Ascending aorta (tissue), 2 donors: ENCODE results near the gene MROH2A. TPM values are rescaled to one million over a fixed set of nuclear protein-coding genes. Genes with fewer than 3 reads are reported as not detected.
"Not testable (repeated sequence)": the region's sequence is repeated elsewhere in the genome, so short reads cannot be mapped to it uniquely, and the experiment has no call there.

Experiments
- DNase-seq, 2 donors: peaks; one replicate each; pipeline ENCODE4 v3.0.0-alpha.2; 2019; ENCODE audit warnings: low spot score in 2 of 2
- H3K27ac ChIP-seq, 2 donors: fragments of 200-600 bp; sonication (generic); one replicate each; pipeline ENCODE4 v1.5.1; 2016 to 2017; ENCODE audit warnings: mild to moderate bottlenecking in 1 of 2
- H3K27me3 ChIP-seq: fragments of 200-600 bp; sonication (generic); one replicate; pipeline ENCODE4 v1.5.1; 2017
- H3K36me3 ChIP-seq, 2 donors: fragments of 200-600 bp; sonication (generic); one replicate each; pipeline ENCODE4 v1.5.1; 2016
- H3K4me1 ChIP-seq, 2 donors: fragments of 200-600 bp; sonication (generic); one replicate each; pipeline ENCODE4 v1.5.1; 2016 to 2017; ENCODE audit warnings: mild to moderate bottlenecking in 1 of 2
- H3K4me3 ChIP-seq, 2 donors: fragments of 200-600 bp; sonication (generic); one replicate each; pipeline ENCODE4 v1.5.1; 2016 to 2017; ENCODE audit warnings: mild to moderate bottlenecking in 1 of 2
- H3K9me3 ChIP-seq, 2 donors: fragments of 200-600 bp; sonication (generic); one replicate each; pipeline ENCODE4 v1.5.1; 2016
- CTCF ChIP-seq, 3 experiments: fragments of 200-600 bp in 2 of 3; fragments of 450-650 bp in 1 of 3; sonication (generic) in 2 of 3; IDR thresholded peaks; one replicate each; pipeline ENCODE4 v1.5.1; 2016 to 2019; ENCODE audit warnings: antibody characterized with exemption in 3 of 3, mild to moderate bottlenecking in 1 of 3, moderate library complexity in 1 of 3
- intact Hi-C: fragments of 100-400 bp; cut with DNase I; formaldehyde crosslinking; loops from one replicate; pipeline ENCODE4 v1.15.1; 2023
- total RNA-seq: library from RNA; depleted of rRNA; stranded (reverse); fragments of >200 nt; gene quantifications from one replicate; pipeline ENCODE4 v1.1.0, GENCODE V29; 2016

MROH2A gene
- total RNA-seq, 1 donor from 2014 or later, result not detected

DNA sequence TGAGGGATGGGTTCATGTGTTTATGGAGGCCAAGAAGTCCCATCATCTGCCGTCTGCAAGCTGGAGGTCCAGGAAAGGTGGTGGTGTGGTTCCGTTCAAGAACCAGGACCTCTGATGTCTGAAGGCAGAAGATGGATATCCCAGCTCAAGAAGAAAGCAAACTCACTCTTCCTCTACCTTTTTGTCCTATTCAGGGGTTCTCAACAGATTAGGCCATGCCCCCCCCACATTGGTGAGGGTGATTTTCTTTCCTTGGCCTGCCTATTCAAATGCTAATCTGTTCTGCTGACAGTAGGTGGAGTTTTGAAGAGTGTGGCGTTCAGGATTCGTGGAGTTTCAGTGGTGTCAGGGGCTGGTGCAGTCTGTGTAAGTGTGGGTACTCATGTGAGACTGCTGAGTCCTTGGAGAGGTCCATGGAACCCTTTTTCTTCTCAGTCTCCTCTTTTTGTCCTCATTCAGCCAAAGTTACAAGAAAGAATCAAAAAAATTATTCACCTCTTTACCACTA lies 84.2 kb downstream of the MROH2A start:
- no peak for DNase-seq
- TF ChIP-seq CTCF (IDR thresholded peaks at IDR 0.05), result no peak
- Histone ChIP-seq H3K27me3 (no peaks in the 10 kb centered on the region), H3K9me3 (no peaks in the 10 kb centered on the region), H3K4me3 (no peak overlapping the region), H3K27ac (no peak overlapping the region), H3K4me1 (no peaks in the 10 kb centered on the region), H3K36me3 (no peaks in the 10 kb centered on the region)
- intact Hi-C loops, result no loop called here

- no peaks in the 10 kb centered on the region for H3K4me1 ChIP-seq
- H3K9me3 ChIP-seq, result no peaks in the 10 kb centered on the region
These were observed 87.7 kb downstream of the MROH2A start for GRCh38 chr2:233865838-233866237.

GRCh38 chr2:233866479-233866878 lies 88.3 kb downstream of the MROH2A start:
- intact Hi-C loops, result no loop called here
- Histone ChIP-seq H3K9me3 (no peaks in the 10 kb centered on the region), H3K4me3 (no peak overlapping the region), H3K4me1 (no peaks in the 10 kb centered on the region), H3K27ac (no peak overlapping the region), H3K27me3 (no peaks in the 10 kb centered on the region), H3K36me3 (no peaks in the 10 kb centered on the region)
- no peak for TF ChIP-seq CTCF (IDR thresholded peaks at IDR 0.05)
- no peak for DNase-seq

More at GRCh38 chr2:233865838-233866237, 87.7 kb downstream of the MROH2A start:
- no peaks in the 10 kb centered on the region for H3K27me3 ChIP-seq
- DNase-seq, result no peak
- H3K36me3 ChIP-seq, result no peaks in the 10 kb centered on the region
- intact Hi-C loops, result no loop called here
- no peak overlapping the region for H3K4me3 ChIP-seq
- TF ChIP-seq CTCF (IDR thresholded peaks at IDR 0.05), result no peak
- no peak overlapping the region for H3K27ac ChIP-seq

- H3K4me1 ChIP-seq, result no peaks in the 10 kb centered on the region
- no peaks in the 10 kb centered on the region for H3K9me3 ChIP-seq
- no peak for TF ChIP-seq CTCF (IDR thresholded peaks at IDR 0.05)
- DNase-seq, result no peak
- H3K36me3 ChIP-seq, result no peaks in the 10 kb centered on the region
- H3K27me3 ChIP-seq, result no peaks in the 10 kb centered on the region
- peak within 1 kb of the TSS; percentile 55 to 59 for H3K4me3 ChIP-seq
- intact Hi-C loops, result no loop called here
- no peak within 1 kb of the TSS for H3K27ac ChIP-seq
These were observed 89.9 kb downstream of the MROH2A start, which contains the start of gene MSL3B for GRCh38 chr2:233867993-233868532. Gene MSL3B (minus strand): TSS chr2:233868386.

DNA sequence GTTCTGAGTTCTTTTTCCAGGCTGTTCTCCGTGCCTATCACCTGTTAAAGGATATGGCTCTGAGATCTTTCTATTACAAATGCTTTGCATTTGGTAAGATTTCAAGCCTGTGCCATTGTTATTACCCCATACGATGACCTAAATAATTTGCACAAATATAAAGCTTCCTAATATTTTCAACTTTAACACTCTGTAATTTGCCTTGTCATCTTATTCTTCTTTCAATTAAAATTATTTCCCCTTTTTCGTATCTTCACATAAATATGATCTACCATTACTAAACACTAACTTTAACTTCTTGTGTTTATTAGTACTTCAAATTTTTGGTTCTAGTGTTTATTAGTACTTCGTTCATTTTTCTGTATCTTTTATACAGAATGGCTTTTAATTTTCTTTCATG lies 93.3 kb downstream of the MROH2A start:
- Histone ChIP-seq H3K27me3 (no peaks in the 10 kb centered on the region), H3K4me3 (no peak overlapping the region), H3K9me3 (no peaks in the 10 kb centered on the region), H3K36me3 (no peaks in the 10 kb centered on the region), H3K27ac (no peak overlapping the region), H3K4me1 (no peaks in the 10 kb centered on the region)
- intact Hi-C loops, result no loop called here
- TF ChIP-seq CTCF (IDR thresholded peaks at IDR 0.05), result no peak
- DNase-seq, result no peak

- H3K27me3 ChIP-seq, intact Hi-C loops, H3K27ac ChIP-seq, DNase-seq, H3K9me3 ChIP-seq, H3K36me3 ChIP-seq, H3K4me3 ChIP-seq, H3K4me1 ChIP-seq: not testable (repeated sequence)
These were observed 94.0 kb downstream of the MROH2A start for GRCh38 chr2:233872125-233872524.
